CD4-positive, alpha-beta T cell (primary cell): ENCODE measurements around the gene NID2. TPM values are rescaled to one million over a fixed set of nuclear protein-coding genes. Genes with fewer than 3 reads are reported as not detected.

Experiments used
- ATAC-seq: fragments of 200-7000 bp; cut with Tn5 transposase; one replicate; pipeline ENCODE4 v1.10.0; 2022; ENCODE audit warnings: mild to moderate bottlenecking; ENCODE audit not compliant: poor library complexity
- CTCF ChIA-PET: fragments of 350-600 bp; sonication (Branson Sonifier 250); formaldehyde crosslinking; loops from one replicate; lab custom pipeline; 2021; ENCODE audit warnings: antibody characterized with exemption, inconsistent platforms; lab: Charles Lee
- POLR2A ChIA-PET: fragments of 350-600 bp; sonication (Branson Sonifier 250); formaldehyde crosslinking; loops from one replicate; lab custom pipeline; 2021; ENCODE audit warnings: antibody characterized with exemption, inconsistent platforms; lab: Charles Lee
- DNase-seq, 14 experiments: peaks; one replicate each; pipeline ENCODE4 v3.0.0-alpha.2; 2013 to 2020; ENCODE audit warnings: mixed read lengths in 2 of 14
- H3K27ac ChIP-seq, 2 donors: one replicate each; pipeline versions ENCODE4 v1.5.1 to v1.7.0; 2013; ENCODE audit warnings: low read length in 2 of 2, low read depth in 1 of 2, mild to moderate bottlenecking in 1 of 2
- H3K27me3 ChIP-seq, 2 experiments: 1 replicate in 1 of 2; 2 replicates in 1 of 2; pipeline versions ENCODE4 v1.6.1 to v1.7.0; 2013; ENCODE audit warnings: low read length in 2 of 2, control low read depth in 1 of 2, mild to moderate bottlenecking in 1 of 2, moderate library complexity in 1 of 2; ENCODE audit not compliant: insufficient read depth in 2 of 2, control insufficient read depth in 1 of 2
- H3K36me3 ChIP-seq: one replicate; pipeline ENCODE4 v1.6.1; 2013; ENCODE audit warnings: low read length, control low read depth; ENCODE audit not compliant: insufficient read depth
- H3K4me1 ChIP-seq: one replicate; pipeline ENCODE4 v1.6.1; 2013; ENCODE audit warnings: low read length, control low read depth; ENCODE audit not compliant: insufficient read depth
- H3K4me3 ChIP-seq: one replicate; pipeline ENCODE4 v1.5.1; 2013; ENCODE audit warnings: mild to moderate bottlenecking, low read length, moderate library complexity
- H3K9me3 ChIP-seq, 2 experiments: 1 replicate in 1 of 2; 2 replicates in 1 of 2; pipeline versions ENCODE4 v1.6.1 to v1.7.0; 2013; ENCODE audit warnings: low read length in 2 of 2, mild to moderate bottlenecking in 2 of 2, control low read depth in 1 of 2, moderate library complexity in 1 of 2; ENCODE audit not compliant: control insufficient read depth in 1 of 2, insufficient read depth in 1 of 2
- H3K27ac Mint-ChIP-seq: one replicate; pipeline ENCODE4 v1.8.0; 2020; ENCODE audit warnings: mixed read lengths
- H3K27me3 Mint-ChIP-seq: one replicate; pipeline ENCODE4 v1.8.0; 2021; ENCODE audit warnings: mixed read lengths
- H3K36me3 Mint-ChIP-seq: one replicate; pipeline ENCODE4 v1.8.0; 2021; ENCODE audit warnings: low read depth, mixed read lengths
- H3K4me1 Mint-ChIP-seq: one replicate; pipeline ENCODE4 v1.8.0; 2021; ENCODE audit warnings: low read depth, mixed read lengths
- H3K4me3 Mint-ChIP-seq: one replicate; pipeline ENCODE4 v1.8.0; 2020; ENCODE audit warnings: mild to moderate bottlenecking, mixed read lengths
- H3K9me3 Mint-ChIP-seq: one replicate; pipeline ENCODE4 v1.8.0; 2020; ENCODE audit warnings: mixed read lengths
- CTCF ChIP-seq: fragments of 200-600 bp; IDR thresholded peaks from one replicate; pipeline ENCODE4 v1.8.0; 2022; ENCODE audit warnings: antibody characterized with exemption, mild to moderate bottlenecking
- intact Hi-C, 2 experiments: fragments of 100-400 bp; cut with DNase I in 1 of 2; cut with micrococcal nuclease in 1 of 2; formaldehyde crosslinking; loops; one replicate each; pipeline versions ENCODE4 v1.15.1 to v1.9.0; 2023 to 2025; cut with DNase I, micrococcal nuclease
- total RNA-seq, 174 experiments: library from RNA in 2 of 174; stranded (reverse) in 2 of 174; gene quantifications; one replicate each; pipeline ENCODE4 v1.2.3 and lab custom pipeline; 2021 to 2026

The NID2 gene
- total RNA-seq, 2 experiments from 2014 or later, result 0.19 TPM; not detected in 1

GRCh38 chr14:51967521-51967920, 101.3 kb downstream of the NID2 start:
- H3K4me3 Mint-ChIP-seq, result no peak overlapping the region
- peak overlapping the region; percentile 10 for H3K27ac Mint-ChIP-seq
- ATAC-seq (no peak), DNase-seq (no peak)
- H3K4me3 ChIP-seq, result no peak overlapping the region
- H3K4me1 Mint-ChIP-seq, result peaks cover 27% of the 10 kb centered on the region
- ChIA-PET CTCF (interaction anchor here (2.8 kb wide), 1 partner anchor 11 kb away, joined by 15 read pairs; no protein-coding TSS in a partner anchor), POLR2A (no interaction called here)
- H3K4me1 ChIP-seq, result peaks cover 3% of the 10 kb centered on the region
- no peak for TF ChIP-seq CTCF
- H3K27me3 ChIP-seq, result no peaks in the 10 kb centered on the region
- no peaks in the 10 kb centered on the region for H3K9me3 ChIP-seq
- H3K9me3 Mint-ChIP-seq, result no peaks in the 10 kb centered on the region
- no peaks in the 10 kb centered on the region for H3K27me3 Mint-ChIP-seq
- H3K36me3 Mint-ChIP-seq, result peaks cover 79% of the 10 kb centered on the region
- intact Hi-C loops, result no loop called here
- H3K27ac ChIP-seq, result no peak overlapping the region
- H3K36me3 ChIP-seq, result peaks cover 56% of the 10 kb centered on the region

GRCh38 chr14:51963286-51963685, 105.6 kb downstream of the NID2 start:
- Mint-ChIP-seq H3K27me3 (no peaks in the 10 kb centered on the region), H3K27ac (peak overlapping the region; percentile 90), H3K36me3 (peaks cover 92% of the 10 kb centered on the region), H3K4me3 (peak overlapping the region; percentile 80), H3K4me1 (peaks cover 60% of the 10 kb centered on the region), H3K9me3 (peaks cover 12% of the 10 kb centered on the region)
- Histone ChIP-seq H3K27ac (no peak overlapping the region), H3K36me3 (peaks cover 77% of the 10 kb centered on the region), H3K4me1 (peaks cover 4% of the 10 kb centered on the region), H3K27me3 (no peaks in the 10 kb centered on the region), H3K4me3 (no peak overlapping the region), H3K9me3 (peaks cover 0 to 16% of the 10 kb centered on the region in 2 experiments)
- intact Hi-C loops, result loop anchor here in 1 of 2 experiments (5.0 kb wide), 1 partner anchor 116 kb away; no protein-coding TSS in a partner anchor
- no peak for TF ChIP-seq CTCF
- DNase-seq (peak in 1 of 14 experiments; percentile 18), ATAC-seq (peak; percentile 77)
- ChIA-PET POLR2A (interaction anchor here (1.0 to 1.7 kb wide), 3 partner anchors 96 to 312 kb away, joined by 3 to 4 read pairs (median 4); partner anchors contain the start of gene FRMD6), CTCF (interaction anchor here (1.0 kb wide), 1 partner anchor 16 kb away, joined by 6 read pairs; no protein-coding TSS in a partner anchor)

GRCh38 chr14:51962711-51963110, 106.1 kb downstream of the NID2 start:
- H3K4me3 ChIP-seq, result no peak overlapping the region
- H3K36me3 ChIP-seq, result peaks cover 77% of the 10 kb centered on the region

More at GRCh38 chr14:51962711-51963110, 106.1 kb downstream of the NID2 start:
- Mint-ChIP-seq H3K27ac (peak overlapping the region; percentile 90), H3K9me3 (peaks cover 12% of the 10 kb centered on the region), H3K4me3 (peak overlapping the region; percentile 25), H3K27me3 (no peaks in the 10 kb centered on the region), H3K4me1 (peaks cover 60% of the 10 kb centered on the region), H3K36me3 (peaks cover 92% of the 10 kb centered on the region)
- ATAC-seq, result no peak
- DNase-seq, result no peak
- peaks cover 4% of the 10 kb centered on the region for H3K4me1 ChIP-seq
- intact Hi-C loops, result loop anchor here in 1 of 2 experiments (5.0 kb wide), 1 partner anchor 115 kb away; no protein-coding TSS in a partner anchor
- TF ChIP-seq CTCF, result no peak
- POLR2A ChIA-PET, result interaction anchor here (1.0 to 1.7 kb wide), 3 partner anchors 95 to 311 kb away, joined by 3 to 4 read pairs (median 4); partner anchors contain the start of gene FRMD6
- no peaks in the 10 kb centered on the region for H3K27me3 ChIP-seq
- H3K9me3 ChIP-seq, result peaks cover 0 to 20% of the 10 kb centered on the region in 2 experiments
- CTCF ChIA-PET, result interaction anchor here (0.7 to 1.0 kb wide), 2 partner anchors 16 to 33 kb away, joined by 3 to 6 read pairs; no protein-coding TSS in a partner anchor
- peak overlapping the region in 1 of 2 donors; percentile 21 for H3K27ac ChIP-seq
